Central memory CD4-positive, alpha-beta T cell (primary cell): ENCODE measurements around the gene USP35.

Source experiments
- DNase-seq: peaks from one replicate; pipeline ENCODE4 v3.0.0; 2022

USP35 gene

DNA sequence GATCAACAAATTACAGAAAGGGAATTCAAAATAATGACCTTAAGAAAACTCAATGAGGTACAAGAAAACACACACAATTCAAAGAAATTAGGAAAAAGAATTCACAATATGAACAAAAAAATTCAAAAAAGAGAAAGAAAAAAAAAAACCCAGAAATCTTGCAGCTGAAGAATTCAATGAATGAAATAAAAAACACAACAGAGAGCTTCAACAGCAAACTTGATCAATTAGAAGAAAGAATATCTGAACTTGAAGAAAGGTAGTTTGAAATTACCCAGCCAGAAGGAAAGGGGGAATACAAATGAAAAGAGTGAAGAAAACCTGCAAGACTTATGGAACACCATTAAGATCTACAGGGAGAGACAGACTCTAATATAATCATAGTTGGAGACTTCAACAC is 52.8 kb downstream of the USP35 start:
- DNase-seq, result no peak

DNA sequence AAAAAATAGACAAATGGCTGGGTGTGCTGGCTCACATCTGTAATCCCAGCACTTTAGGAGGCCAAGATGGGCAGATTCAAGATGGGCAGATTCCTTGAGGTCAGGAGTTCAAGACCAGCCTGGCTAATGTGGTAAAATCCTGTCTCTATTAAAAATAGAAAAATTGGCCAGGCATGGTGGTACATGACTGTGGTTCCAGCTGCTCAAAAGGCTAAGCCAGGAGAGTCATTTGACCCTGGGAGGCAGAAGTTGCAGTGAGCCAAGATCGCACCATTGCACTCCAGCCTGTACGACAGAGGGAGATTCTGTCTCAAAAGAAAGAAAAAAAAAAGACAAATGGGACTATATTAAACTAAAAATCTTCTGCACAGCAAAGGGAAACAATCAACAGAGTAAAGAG is 55.4 kb downstream of the USP35 start:
- DNase-seq, result no peak

DNA sequence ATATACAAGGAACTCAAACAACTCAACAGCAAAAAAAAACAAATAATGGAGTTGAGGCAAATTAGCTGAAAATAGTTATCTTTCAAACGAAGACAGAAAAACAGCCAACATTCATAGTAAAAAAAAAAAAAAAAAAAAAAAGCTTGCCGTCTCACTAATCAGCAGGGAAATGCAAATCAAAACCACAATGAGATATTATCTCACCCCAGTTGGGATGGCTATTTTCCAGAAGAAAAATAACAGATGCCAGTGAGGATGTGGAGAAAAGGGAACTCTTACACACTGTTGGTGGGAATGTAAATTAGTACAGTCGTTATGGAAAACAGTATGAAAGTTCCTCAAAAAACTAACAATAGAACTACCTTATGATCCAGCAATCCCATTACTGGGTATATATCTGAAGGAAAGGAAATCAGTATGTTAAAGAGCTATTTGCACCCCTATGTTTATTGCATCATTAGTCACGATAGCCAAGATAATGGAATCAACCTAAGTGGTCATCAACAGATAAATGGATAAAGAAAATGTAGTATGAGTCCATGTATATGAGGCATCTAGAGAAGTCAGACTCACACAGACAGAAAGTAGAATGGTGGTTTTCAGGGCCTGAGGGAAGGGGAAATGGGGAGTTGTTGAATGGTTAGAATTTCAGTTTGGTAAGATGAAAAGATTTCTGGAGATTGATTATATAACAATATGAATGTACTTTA is 56.0 kb downstream of the USP35 start:
- no peak for DNase-seq

DNA sequence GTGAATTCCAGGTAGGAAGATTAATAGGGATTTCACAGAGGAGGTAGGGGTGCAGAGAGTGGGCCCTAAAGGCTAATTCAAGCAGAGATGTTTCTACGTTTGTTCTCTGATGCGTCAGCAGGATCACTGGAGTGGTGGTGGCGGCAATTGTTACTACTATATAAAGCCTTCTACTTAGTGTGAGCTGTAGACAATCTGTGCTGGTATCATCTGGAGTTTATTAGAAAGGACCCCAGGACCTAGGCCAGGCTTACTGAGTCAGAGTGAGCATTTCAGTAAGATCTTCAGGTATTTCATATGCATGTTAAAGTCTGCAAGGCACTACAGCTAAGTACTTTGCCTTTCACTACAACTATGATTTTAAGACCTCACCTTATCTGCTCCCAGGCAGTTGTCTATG is 59.5 kb downstream of the USP35 start:
- DNase-seq, result no peak

DNA sequence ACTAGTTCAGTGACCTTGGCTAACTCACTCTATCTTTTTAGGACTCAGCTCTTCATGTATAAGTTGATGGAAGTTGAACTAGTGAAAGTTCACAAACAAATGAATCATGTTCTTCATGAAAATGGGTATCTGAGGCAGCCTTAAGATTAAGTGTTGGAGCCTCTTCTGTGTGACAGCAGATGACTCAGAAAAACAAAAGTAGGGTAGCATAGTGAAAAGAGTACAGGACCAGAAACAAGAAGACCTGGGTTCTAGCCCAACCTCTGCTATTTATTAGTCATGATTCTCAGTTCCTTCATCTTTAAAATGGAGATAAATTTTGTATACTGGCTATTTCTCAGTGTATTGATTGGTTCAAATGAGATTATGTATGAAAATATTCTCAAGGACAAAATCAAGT is 60.2 kb downstream of the USP35 start:
- no peak for DNase-seq

DNA sequence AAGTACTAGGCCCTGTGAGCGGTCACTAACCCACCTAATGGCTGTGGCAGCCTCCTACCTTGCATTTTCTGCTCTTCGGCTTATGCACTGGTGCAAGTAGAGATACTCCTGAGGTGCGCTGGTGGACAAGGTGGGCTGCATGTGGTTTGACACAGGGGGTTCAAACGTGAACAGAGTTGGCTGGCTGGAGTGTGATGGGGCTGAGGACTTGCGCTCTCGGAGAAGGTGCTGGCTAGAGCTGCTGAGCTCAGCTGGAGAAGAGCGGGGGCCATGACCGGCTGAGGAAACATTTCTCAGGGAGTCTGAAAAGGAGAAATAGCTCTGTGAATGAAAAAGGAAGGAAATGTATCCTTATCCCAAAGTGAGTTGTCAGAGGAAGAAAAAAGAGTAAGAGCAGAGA is 61.4 kb downstream of the USP35 start:
- DNase-seq, result no peak

DNA sequence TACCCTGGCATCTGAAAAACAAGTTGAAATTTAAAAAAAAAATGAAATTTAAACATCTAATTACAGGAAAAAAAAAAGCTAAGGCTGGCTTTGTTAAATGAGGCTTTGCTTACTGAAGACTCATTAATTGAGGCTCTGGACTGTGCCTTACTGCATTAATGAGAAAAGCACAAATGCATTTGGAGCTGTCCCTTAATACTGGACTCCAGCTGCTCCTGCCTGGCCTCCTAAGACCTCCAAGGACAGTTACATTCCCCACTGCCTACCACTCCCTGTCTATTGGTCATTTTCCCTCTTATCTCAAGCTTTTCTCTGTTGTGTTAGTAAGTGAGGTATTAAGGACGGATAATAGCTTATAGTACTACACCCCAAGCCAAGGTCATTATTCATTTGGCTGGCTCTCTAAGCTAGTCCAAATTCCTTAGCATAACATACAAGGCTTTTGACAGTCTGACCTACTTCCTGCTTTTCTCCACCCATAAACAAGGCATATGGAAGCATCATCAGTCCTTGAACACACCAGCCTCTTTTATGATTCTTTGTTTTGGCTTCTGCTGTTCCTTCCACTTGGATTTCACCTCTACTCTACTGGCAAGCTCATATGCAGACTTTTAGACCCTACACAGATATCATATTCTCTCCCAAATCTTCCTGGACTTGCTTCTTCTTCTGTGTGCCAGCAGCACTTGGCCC is 62.5 kb downstream of the USP35 start:
- DNase-seq, result no peak

DNA sequence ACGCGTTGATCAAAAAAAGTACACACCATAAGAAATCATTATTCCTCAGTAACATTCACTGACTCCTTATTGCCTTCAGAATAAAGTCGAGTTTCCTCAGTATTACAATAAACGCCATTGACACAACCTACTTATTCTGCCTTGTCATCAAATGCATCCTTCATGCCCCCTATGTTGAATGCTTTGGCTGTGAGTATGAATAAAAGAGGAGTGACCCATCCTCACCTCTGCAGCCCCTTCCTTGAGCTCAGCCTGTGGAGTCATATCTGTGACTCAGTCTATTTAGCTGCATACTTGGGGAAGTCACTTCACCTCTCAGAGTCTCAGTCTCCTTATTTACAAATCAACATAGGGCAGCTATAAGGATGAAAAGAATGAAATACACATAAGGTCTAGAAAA is 65.1 kb downstream of the USP35 start:
- no peak for DNase-seq

DNA sequence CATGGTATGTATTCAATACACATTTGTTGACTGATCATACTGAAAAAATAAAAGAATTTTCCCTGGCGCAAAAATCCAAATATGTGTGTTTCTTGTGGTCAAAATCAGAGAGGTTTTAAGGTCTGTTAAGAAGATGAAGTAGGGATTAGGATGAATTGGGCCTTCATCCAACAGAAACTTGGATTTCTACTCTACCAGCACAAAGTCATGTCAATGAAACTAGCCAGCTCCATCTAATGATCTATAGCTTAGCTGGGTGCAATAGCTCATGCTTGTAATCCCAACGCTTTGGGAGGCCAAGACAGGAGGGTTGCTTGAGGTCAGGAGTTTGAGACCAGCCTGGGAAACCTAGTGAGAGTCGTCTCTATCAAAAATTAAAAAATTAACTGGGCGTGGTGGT is 65.5 kb downstream of the USP35 start:
- no peak for DNase-seq

DNA sequence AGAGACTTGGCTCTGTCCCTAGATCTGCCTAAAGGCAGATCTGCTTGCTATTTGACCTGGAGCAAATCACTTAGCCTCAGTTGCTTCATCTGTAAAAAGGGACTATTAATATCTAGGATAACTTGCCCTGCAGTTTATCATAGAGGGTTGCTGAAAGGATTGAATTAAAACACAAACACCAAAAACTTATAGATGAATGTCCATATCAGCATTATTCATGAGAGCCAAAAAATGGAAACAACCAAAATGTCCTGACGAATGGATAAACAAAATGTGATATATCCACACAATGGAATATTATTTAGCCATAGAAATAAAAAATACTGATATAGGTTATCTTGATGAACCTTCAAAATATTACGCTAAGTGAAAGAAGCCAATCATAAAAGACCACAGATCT is 67.2 kb downstream of the USP35 start:
- no peak for DNase-seq

DNA sequence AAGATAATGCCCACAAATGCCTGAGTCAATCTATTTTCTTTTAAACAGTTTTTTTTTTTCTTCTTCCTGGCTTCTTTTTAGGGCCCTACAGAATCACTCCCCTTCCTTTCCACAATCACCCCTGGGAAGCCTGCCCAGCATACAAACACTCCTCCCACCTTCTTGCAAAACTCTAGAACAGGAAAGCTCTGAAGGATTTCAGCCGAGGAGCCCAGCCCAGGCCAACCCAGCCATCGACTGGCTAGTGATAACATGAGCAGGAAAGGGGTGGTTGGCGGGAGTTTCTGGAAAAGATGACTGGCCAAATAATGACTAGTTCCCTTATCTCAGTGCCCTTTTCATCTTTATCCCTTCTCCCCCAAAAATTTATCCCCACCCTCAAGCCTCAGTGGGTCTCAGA is 68.2 kb downstream of the USP35 start:
- no peak for DNase-seq

DNA sequence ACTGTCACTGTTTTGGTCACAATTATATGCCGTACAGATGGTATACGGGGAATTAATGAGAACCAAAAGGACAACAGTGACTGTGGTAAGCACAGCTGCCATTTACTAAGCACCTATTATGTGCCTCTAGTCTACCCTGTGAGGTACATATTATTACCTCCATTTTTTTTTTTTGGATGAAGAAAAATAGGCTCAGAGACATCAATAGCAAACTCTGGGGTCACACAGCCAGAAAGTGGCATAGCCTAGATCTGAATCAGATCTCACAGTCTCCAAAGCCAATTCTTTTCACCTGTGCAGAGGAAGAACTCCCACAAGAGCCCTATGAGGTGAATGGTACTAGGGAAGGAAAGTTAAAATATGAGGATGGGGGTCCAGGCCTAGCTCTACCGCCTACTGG is 68.9 kb downstream of the USP35 start:
- DNase-seq, result no peak

DNA sequence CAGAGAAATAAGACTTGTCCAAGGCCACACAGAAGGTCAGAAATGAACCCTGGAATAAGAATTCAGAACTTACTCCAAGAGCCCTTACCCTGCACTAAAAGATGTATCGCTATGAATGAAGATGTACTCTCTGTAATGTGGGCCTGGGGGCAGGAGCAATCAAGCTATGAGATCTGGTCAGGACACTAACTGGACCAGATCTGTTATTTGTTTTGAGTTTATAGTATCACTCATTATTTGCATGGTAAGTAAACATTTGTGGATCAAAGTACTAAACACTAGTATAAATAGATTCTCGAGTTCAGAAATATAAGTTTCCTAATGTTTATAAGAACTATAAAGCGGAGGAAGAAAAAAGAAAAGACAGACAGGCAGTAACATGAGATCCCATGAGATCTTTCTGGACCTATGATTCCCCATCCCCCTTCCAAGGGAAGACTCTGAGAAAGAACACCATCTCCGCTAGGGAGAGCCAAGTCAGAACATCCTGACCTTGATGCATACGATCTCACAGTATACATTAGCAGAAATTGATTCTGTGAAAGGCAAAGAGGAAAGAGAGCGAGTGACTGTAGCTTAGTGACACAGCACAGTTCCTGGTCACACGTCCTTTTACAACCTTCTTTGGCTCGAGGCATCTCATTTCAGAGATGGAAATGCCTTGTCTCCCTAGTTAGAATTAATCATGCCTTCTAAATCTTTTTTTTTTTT is 71.2 kb downstream of the USP35 start:
- DNase-seq, result no peak

DNA sequence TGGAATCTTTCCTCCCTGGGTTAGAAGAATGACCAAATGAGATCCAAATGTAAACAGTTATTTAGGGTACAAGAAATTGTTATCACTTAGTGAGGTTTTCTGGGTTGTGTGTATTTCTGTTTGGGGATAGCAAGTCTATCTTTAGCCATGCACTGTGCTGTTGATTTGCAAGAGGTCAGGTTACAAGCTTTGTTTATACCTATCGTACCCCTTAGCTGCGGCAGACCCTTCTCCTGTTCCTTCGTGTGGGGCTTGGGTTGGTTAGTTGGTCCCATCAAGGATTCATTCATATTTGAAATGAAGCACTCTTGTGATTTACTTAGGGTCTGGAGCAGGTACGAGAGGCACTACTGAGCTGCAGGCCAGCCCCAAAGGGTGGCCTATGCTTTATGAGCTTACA is 72.6 kb downstream of the USP35 start:
- no peak for DNase-seq

DNA sequence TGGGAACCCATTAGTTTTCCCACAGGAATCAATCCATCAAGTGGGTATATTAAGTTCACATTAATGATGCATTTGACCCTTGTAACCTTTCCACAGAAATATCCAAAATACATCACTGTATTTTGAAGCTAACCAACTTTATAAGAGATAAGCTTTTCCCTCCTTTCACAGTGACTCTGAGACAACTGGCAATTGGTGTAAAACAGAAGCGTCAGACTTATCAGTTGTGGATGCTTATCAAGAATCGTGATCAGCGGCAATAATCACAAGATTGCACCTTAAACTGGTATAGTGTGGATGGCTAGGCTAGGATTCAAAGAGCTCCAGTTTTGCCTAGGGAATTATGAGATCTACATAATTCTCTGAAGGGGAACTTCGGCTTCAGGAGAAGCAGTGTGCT is 73.1 kb downstream of the USP35 start:
- DNase-seq, result no peak

DNA sequence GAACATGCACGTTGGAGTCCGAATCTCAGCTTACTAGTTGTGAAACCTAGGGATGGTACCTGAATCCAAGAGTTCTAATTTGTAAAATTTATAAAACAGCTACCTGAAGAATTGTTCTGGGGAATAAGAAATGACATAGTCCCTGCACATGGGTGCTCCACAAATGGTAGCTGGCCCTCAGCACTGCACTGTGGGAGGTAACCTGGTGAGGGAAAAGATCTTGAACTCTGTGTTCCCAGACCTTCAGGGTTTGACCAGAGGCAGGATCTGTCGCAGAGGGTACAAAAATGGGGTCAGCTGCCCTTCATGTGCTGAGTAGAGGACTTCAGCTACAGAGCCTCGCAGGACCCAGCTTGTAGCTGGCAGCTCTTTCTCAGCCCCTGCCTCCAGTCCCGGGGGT is 73.5 kb downstream of the USP35 start:
- DNase-seq, result no peak

DNA sequence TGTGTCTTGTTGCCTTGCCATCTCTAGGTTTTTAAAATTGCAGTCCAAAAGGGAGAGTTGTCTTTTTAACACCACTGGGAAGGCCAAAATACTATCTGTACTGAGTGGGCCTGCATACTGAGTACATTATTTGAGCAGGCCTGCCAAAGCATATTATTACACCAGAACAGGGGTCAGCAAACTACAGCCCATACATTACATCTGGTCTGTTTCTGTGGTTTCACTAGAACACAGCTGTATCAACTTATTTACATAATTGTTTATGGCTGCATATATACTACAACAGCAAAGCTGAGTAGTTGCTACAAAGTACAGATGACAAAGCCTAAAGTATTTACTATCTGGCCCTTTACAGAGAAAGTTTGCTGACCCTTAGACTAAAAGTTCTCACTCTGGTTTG is 74.0 kb downstream of the USP35 start:
- DNase-seq, result no peak
